Liver (tissue), 9 donors: ENCODE results near the gene PCNX2. TPM values are rescaled to one million over a fixed set of nuclear protein-coding genes. Genes with fewer than 3 reads are reported as not detected.
A peak's percentile ranks its signal among the peaks of the same experiment; 100 is the strongest.

Source experiments
- DNase-seq: peaks from one replicate; pipeline ENCODE4 v3.0.0-alpha.2; 2017; ENCODE audit warnings: low spot score
- H3K27ac ChIP-seq, 2 donors: one replicate each; pipeline ENCODE4 v1.7.0; 2013; ENCODE audit warnings: inconsistent platforms in 2 of 2, low read length in 2 of 2, control low read depth in 1 of 2, low read depth in 1 of 2, mild to moderate bottlenecking in 1 of 2
- H3K27me3 ChIP-seq, 4 donors: one replicate each; pipeline versions ENCODE4 v1.6.1 to v1.7.0; 2013; ENCODE audit warnings: low read length in 3 of 4, inconsistent platforms in 1 of 4, mild to moderate bottlenecking in 1 of 4, moderate library complexity in 1 of 4; ENCODE audit not compliant: control insufficient read depth in 4 of 4, insufficient read depth in 4 of 4
- H3K36me3 ChIP-seq, 4 donors: one replicate each; pipeline versions ENCODE4 v1.6.1 to v1.7.0; 2013; ENCODE audit warnings: low read length in 3 of 4, mild to moderate bottlenecking in 3 of 4, low read depth in 1 of 4, moderate library complexity in 1 of 4; ENCODE audit not compliant: control insufficient read depth in 4 of 4, insufficient read depth in 3 of 4
- H3K4me1 ChIP-seq, 4 donors: one replicate each; pipeline versions ENCODE4 v1.6.1 to v1.7.0; 2013; ENCODE audit warnings: low read length in 3 of 4, mild to moderate bottlenecking in 3 of 4, moderate library complexity in 1 of 4; ENCODE audit not compliant: control insufficient read depth in 4 of 4, insufficient read depth in 4 of 4
- H3K4me3 ChIP-seq, 3 donors: one replicate each; pipeline versions ENCODE4 v1.6.1 to v1.7.0; 2013; ENCODE audit warnings: low read length in 3 of 3, control low read depth in 1 of 3, low read depth in 1 of 3, mild to moderate bottlenecking in 1 of 3
- H3K9ac ChIP-seq, 2 donors: one replicate each; pipeline ENCODE4 v1.7.0; 2013; ENCODE audit warnings: low read length in 2 of 2, mild to moderate bottlenecking in 2 of 2, moderate library complexity in 2 of 2, control low read depth in 1 of 2, low read depth in 1 of 2
- H3K9me3 ChIP-seq, 4 donors: one replicate each; pipeline versions ENCODE4 v1.6.1 to v1.7.0; 2013; ENCODE audit warnings: low read length in 3 of 4; ENCODE audit not compliant: control insufficient read depth in 4 of 4
- CTCF ChIP-seq: fragments of 150-350 bp; IDR thresholded peaks from 2 replicates; pipeline ENCODE4 v1.5.1; 2017; ENCODE audit warnings: improper control_type of control experiment, low read depth, low read length; ENCODE audit not compliant: missing input control
- EGR1 ChIP-seq, 2 donors: IDR thresholded peaks; 2 replicates each; pipeline ENCODE4 v1.6.1; 2016 to 2018; ENCODE audit warnings: antibody characterized with exemption in 2 of 2, low read depth in 2 of 2
- FOXA1 ChIP-seq: IDR thresholded peaks from 2 replicates; pipeline ENCODE4 v1.6.1; 2016; ENCODE audit warnings: antibody characterized with exemption
- GABPA ChIP-seq, 2 donors: IDR thresholded peaks in 1 of 2; conservative IDR thresholded peaks in 1 of 2; 2 replicates each; pipeline ENCODE4 v1.6.1; 2016; ENCODE audit warnings: antibody characterized with exemption in 2 of 2, mild to moderate bottlenecking in 1 of 2, moderate library complexity in 1 of 2
- HNF4A ChIP-seq, 2 donors: conservative IDR thresholded peaks; 2 replicates each; pipeline ENCODE4 v1.6.1; 2016; ENCODE audit warnings: antibody characterized with exemption in 2 of 2, mild to moderate bottlenecking in 2 of 2
- HNF4G ChIP-seq: IDR thresholded peaks from 2 replicates; pipeline ENCODE4 v1.6.1; 2016; ENCODE audit warnings: antibody characterized with exemption
- JUND ChIP-seq, 2 donors: IDR thresholded peaks; 2 replicates each; pipeline ENCODE4 v1.6.1; 2016; ENCODE audit warnings: antibody characterized with exemption in 2 of 2
- NR2F2 ChIP-seq: IDR thresholded peaks from 2 replicates; pipeline ENCODE4 v1.6.1; 2016; ENCODE audit warnings: antibody characterized with exemption
- RAD21 ChIP-seq, 2 donors: IDR thresholded peaks; 2 replicates each; pipeline ENCODE4 v1.6.1; 2016; ENCODE audit warnings: antibody characterized with exemption in 2 of 2, mild to moderate bottlenecking in 2 of 2
- RXRA ChIP-seq, 2 donors: IDR thresholded peaks; 2 replicates each; pipeline ENCODE4 v1.6.1; 2017 to 2018; ENCODE audit warnings: antibody characterized with exemption in 2 of 2, mild to moderate bottlenecking in 1 of 2
- SP1 ChIP-seq: IDR thresholded peaks from 2 replicates; pipeline ENCODE4 v1.6.1; 2018; ENCODE audit warnings: antibody characterized with exemption, mild to moderate bottlenecking
- YY1 ChIP-seq: IDR thresholded peaks from 2 replicates; pipeline ENCODE4 v1.6.1; 2016; ENCODE audit warnings: antibody characterized with exemption, mild to moderate bottlenecking
- WGBS: extraction: QIAGEN DNeasy Blood & Tissue Kit; methylation state at CpG from one replicate; pipeline ENCODE4 v1.1.7; 2013; 5-methylcytosine and 5-hydroxymethylcytosine counted together
- polyA plus RNA-seq, 2 donors: library from polyadenylated mRNA; stranded (reverse) in 1 of 2; unstranded in 1 of 2; fragments of 200-250 nt in 1 of 2; fragments of >200 nt in 1 of 2; fragmentation: Nextera tagmentation in 1 of 2; extraction: Ambion mirVana in 1 of 2; gene quantifications; one replicate each; pipeline versions ENCODE4 v1.2.1 to v1.2.3, GENCODE V29; 2013 to 2015
- total RNA-seq, 2 donors: library from RNA; depleted of rRNA; stranded (reverse); fragments of >200 nt; gene quantifications; one replicate each; pipeline ENCODE4 v1.2.3, GENCODE V29; 2014
- TF ChIP-seq, protein P1 (sequence below): IDR thresholded peaks from 2 replicates; pipeline ENCODE4 v1.6.1; 2016; ENCODE audit warnings: antibody characterized with exemption
- TF ChIP-seq, protein P2 (sequence below): IDR thresholded peaks from 2 replicates; pipeline ENCODE4 v1.6.1; 2016; ENCODE audit warnings: antibody characterized with exemption, mild to moderate bottlenecking
- TF ChIP-seq, protein P3 (sequence below): IDR thresholded peaks from 2 replicates; pipeline ENCODE4 v1.6.1; 2016; ENCODE audit warnings: antibody characterized with exemption
- donor health status: healthy.
- donor health status: healthy.
- donor health status: healthy.
- donor health status: healthy.
- donor health status: healthy.

PCNX2 gene
- total and polyA plus RNA-seq, 4 donors = 0.20 to 3.1 (median 0.92) TPM

GRCh38 chr1:232956081-232956480 is 339.4 kb downstream of the PCNX2 start (continued):
- TF ChIP-seq SP1 (no peak), JUND (IDR thresholded peaks at IDR 0.05) (no peak), NR2F2 (no peak), HNF4A (conservative IDR thresholded peaks at IDR 0.05) (no peak), GABPA (IDR thresholded peaks at IDR 0.05 in 1 of 2, conservative IDR thresholded peaks at IDR 0.05 in 1 of 2) (no peak)
- TF ChIP-seq, protein P1, sequence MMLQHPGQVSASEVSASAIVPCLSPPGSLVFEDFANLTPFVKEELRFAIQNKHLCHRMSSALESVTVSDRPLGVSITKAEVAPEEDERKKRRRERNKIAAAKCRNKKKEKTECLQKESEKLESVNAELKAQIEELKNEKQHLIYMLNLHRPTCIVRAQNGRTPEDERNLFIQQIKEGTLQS = no peak

- Histone ChIP-seq H3K4me3 (no peak overlapping the region), H3K4me1 (peaks cover 0 to 10% (median 8%) of the 10 kb centered on the region in 4 donors), H3K27ac (no peak overlapping the region), H3K36me3 (peaks cover 3 to 14% (median 10%) of the 10 kb centered on the region in 4 donors), H3K27me3 (no peaks in the 10 kb centered on the region), H3K9me3 (no peaks in the 10 kb centered on the region), H3K9ac (no peak overlapping the region)
- DNase-seq = no peak
- 89% methylated on average over 4 of the region's 4 CpGs for WGBS
- no peak for TF ChIP-seq CTCF
- no peak for TF ChIP-seq RXRA (IDR thresholded peaks at IDR 0.05)
- no peak for TF ChIP-seq NR2F2
- TF ChIP-seq, protein P2, sequence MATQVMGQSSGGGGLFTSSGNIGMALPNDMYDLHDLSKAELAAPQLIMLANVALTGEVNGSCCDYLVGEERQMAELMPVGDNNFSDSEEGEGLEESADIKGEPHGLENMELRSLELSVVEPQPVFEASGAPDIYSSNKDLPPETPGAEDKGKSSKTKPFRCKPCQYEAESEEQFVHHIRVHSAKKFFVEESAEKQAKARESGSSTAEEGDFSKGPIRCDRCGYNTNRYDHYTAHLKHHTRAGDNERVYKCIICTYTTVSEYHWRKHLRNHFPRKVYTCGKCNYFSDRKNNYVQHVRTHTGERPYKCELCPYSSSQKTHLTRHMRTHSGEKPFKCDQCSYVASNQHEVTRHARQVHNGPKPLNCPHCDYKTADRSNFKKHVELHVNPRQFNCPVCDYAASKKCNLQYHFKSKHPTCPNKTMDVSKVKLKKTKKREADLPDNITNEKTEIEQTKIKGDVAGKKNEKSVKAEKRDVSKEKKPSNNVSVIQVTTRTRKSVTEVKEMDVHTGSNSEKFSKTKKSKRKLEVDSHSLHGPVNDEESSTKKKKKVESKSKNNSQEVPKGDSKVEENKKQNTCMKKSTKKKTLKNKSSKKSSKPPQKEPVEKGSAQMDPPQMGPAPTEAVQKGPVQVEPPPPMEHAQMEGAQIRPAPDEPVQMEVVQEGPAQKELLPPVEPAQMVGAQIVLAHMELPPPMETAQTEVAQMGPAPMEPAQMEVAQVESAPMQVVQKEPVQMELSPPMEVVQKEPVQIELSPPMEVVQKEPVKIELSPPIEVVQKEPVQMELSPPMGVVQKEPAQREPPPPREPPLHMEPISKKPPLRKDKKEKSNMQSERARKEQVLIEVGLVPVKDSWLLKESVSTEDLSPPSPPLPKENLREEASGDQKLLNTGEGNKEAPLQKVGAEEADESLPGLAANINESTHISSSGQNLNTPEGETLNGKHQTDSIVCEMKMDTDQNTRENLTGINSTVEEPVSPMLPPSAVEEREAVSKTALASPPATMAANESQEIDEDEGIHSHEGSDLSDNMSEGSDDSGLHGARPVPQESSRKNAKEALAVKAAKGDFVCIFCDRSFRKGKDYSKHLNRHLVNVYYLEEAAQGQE = no peak
- TF ChIP-seq EGR1 (IDR thresholded peaks at IDR 0.05; ENCODE audit: low read depth in 2 of 2) = no peak
- no peak for TF ChIP-seq RAD21 (IDR thresholded peaks at IDR 0.05)
- TF ChIP-seq SP1 = no peak
Measured at GRCh38 chr1:232954594-232955365, 340.7 kb downstream of the PCNX2 start.

GRCh38 chr1:232952514-232953499 is 342.7 kb downstream of the PCNX2 start:
- no peak for DNase-seq
- Histone ChIP-seq H3K4me3 (no peak overlapping the region), H3K4me1 (peaks cover 0 to 13% (median 10%) of the 10 kb centered on the region in 4 donors), H3K27me3 (no peaks in the 10 kb centered on the region), H3K27ac (no peak overlapping the region), H3K36me3 (peaks cover 0 to 9% (median 5%) of the 10 kb centered on the region in 4 donors), H3K9me3 (no peaks in the 10 kb centered on the region), H3K9ac (no peak overlapping the region)
- TF ChIP-seq HNF4A (conservative IDR thresholded peaks at IDR 0.05) (no peak), YY1 (no peak), NR2F2 (no peak), GABPA (IDR thresholded peaks at IDR 0.05 in 1 of 2, conservative IDR thresholded peaks at IDR 0.05 in 1 of 2) (no peak), RXRA (IDR thresholded peaks at IDR 0.05) (no peak), CTCF (peak; percentile 69), HNF4G (no peak), JUND (IDR thresholded peaks at IDR 0.05) (no peak), RAD21 (IDR thresholded peaks at IDR 0.05) (peak; percentile 73 to 84), FOXA1 (no peak), SP1 (no peak)
- TF ChIP-seq, protein P1 = no peak
- TF ChIP-seq, protein P3, sequence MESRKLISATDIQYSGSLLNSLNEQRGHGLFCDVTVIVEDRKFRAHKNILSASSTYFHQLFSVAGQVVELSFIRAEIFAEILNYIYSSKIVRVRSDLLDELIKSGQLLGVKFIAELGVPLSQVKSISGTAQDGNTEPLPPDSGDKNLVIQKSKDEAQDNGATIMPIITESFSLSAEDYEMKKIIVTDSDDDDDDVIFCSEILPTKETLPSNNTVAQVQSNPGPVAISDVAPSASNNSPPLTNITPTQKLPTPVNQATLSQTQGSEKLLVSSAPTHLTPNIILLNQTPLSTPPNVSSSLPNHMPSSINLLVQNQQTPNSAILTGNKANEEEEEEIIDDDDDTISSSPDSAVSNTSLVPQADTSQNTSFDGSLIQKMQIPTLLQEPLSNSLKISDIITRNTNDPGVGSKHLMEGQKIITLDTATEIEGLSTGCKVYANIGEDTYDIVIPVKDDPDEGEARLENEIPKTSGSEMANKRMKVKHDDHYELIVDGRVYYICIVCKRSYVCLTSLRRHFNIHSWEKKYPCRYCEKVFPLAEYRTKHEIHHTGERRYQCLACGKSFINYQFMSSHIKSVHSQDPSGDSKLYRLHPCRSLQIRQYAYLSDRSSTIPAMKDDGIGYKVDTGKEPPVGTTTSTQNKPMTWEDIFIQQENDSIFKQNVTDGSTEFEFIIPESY = no peak
- 92% methylated on average over 2 of the region's 2 CpGs for WGBS
